NOMO-1 treated with DMSO at 0.1 percent for 48 hours (cell line): Measurements from ENCODE around the gene FAS.

Experiments used
- DNase-seq: peaks from one replicate; lab custom pipeline; 2025; ENCODE audit not compliant: unreplicated experiment; lab: John Stamatoyannopoulos, UW

Gene FAS

GRCh38 chr10:88990384-88991160, at the start of gene FAS:
TSS of gene FAS (plus strand) at chr10:88990798. CDS start at chr10:88990877, 79 bp downstream.
- DNase-seq, result peak; percentile 76

- DNase-seq, result no peak
These were observed 49.6 kb upstream of the FAS start for GRCh38 chr10:88941026-88941425.

GRCh38 chr10:88943778-88944177, 46.8 kb upstream of the FAS start:
- no peak for DNase-seq

- DNase-seq, result peak; percentile 71
These were observed 45.8 kb upstream of the FAS start for GRCh38 chr10:88944813-88945212.

GRCh38 chr10:88946200-88946599, 44.4 kb upstream of the FAS start:
- DNase-seq, result no peak

- DNase-seq, result no peak
These were observed 43.5 kb upstream of the FAS start for GRCh38 chr10:88946965-88947590.

- no peak for DNase-seq
These were observed 41.5 kb upstream of the FAS start for GRCh38 chr10:88949051-88949450.

GRCh38 chr10:88949912-88950837, 40.4 kb upstream of the FAS start:
- DNase-seq, result peak; percentile 28

- no peak for DNase-seq
These were observed 37.9 kb upstream of the FAS start, which contains the start of gene ACTA2 for GRCh38 chr10:88952647-88953111. TSS of gene ACTA2 (minus strand) at chr10:88952773. CDS start at chr10:88948930, 3,843 bp downstream.

- DNase-seq, result peak; percentile 16
These were observed 36.9 kb upstream of the FAS start for GRCh38 chr10:88953662-88954061.

GRCh38 chr10:88954458-88955083, 36.0 kb upstream of the FAS start:
- no peak for DNase-seq

- no peak for DNase-seq
These were observed 33.2 kb upstream of the FAS start for GRCh38 chr10:88957381-88957780.

- DNase-seq, result no peak
These were observed 31.9 kb upstream of the FAS start for GRCh38 chr10:88958721-88959120.

GRCh38 chr10:88960802-88961201, 29.8 kb upstream of the FAS start:
- no peak for DNase-seq

- DNase-seq, result no peak
These were observed 29.3 kb upstream of the FAS start for GRCh38 chr10:88961266-88961665.

- DNase-seq, result peak; percentile 36
These were observed 28.3 kb upstream of the FAS start for GRCh38 chr10:88962336-88962735.

- DNase-seq, result no peak
These were observed 27.3 kb upstream of the FAS start for GRCh38 chr10:88963318-88963717.

- no peak for DNase-seq
These were observed 26.2 kb upstream of the FAS start for GRCh38 chr10:88964360-88964759.

- peak; percentile 21 for DNase-seq
These were observed 25.7 kb upstream of the FAS start for GRCh38 chr10:88964869-88965415.

- DNase-seq, result no peak
These were observed 23.8 kb upstream of the FAS start for GRCh38 chr10:88966797-88967196.

GRCh38 chr10:88968391-88968790, 22.2 kb upstream of the FAS start:
- DNase-seq, result no peak
